HepG2 (cell line): ENCODE data around the gene CBX2. TPM values are rescaled to one million over a fixed set of nuclear protein-coding genes. Genes with fewer than 3 reads are reported as not detected.

Source experiments
- DNMT1 ChIP-seq: sonication (generic); formaldehyde crosslinking; IDR thresholded peaks from 2 replicates; pipeline ENCODE4 v1.5.1; 2020; ENCODE audit warnings: mild to moderate bottlenecking, missing genetic modification reagents
- ERF ChIP-seq: IDR thresholded peaks from 2 replicates; pipeline ENCODE4 v1.6.1; 2018; ENCODE audit warnings: missing biosample characterization, missing genetic modification reagents
- HMG20A ChIP-seq: IDR thresholded peaks from 2 replicates; pipeline ENCODE4 v1.6.1; 2016; ENCODE audit warnings: borderline replicate concordance
- HOXA3 ChIP-seq: sonication (generic); formaldehyde crosslinking; IDR thresholded peaks from 2 replicates; pipeline ENCODE4 v1.5.0; 2020; ENCODE audit warnings: missing genetic modification reagents
- IKZF1 ChIP-seq: fragments of 450-650 bp; IDR thresholded peaks from 2 replicates; pipeline ENCODE4 v1.7.1; 2016
- KMT2A ChIP-seq: sonication (generic); formaldehyde crosslinking; IDR thresholded peaks from 2 replicates; pipeline ENCODE4 v1.4.0; 2020; ENCODE audit warnings: missing genetic modification reagents
- MNT ChIP-seq: fragments of 450-650 bp; IDR thresholded peaks from 2 replicates; pipeline ENCODE4 v1.6.1; 2016
- SMC3 ChIP-seq: IDR thresholded peaks from 2 replicates; pipeline ENCODE4 v1.6.1; 2011; ENCODE audit warnings: low read length, improper control_type of control experiment
- USF2 ChIP-seq, 2 experiments: sonication (generic) in 1 of 2; formaldehyde crosslinking in 1 of 2; IDR thresholded peaks; 2 replicates each; pipeline versions ENCODE4 v1.5.1 to v1.6.1; 2011 to 2020; ENCODE audit warnings: borderline replicate concordance in 1 of 2, low read depth in 1 of 2, low read length in 1 of 2, mild to moderate bottlenecking in 1 of 2, missing genetic modification reagents in 1 of 2, moderate library complexity in 1 of 2
- ZEB1 ChIP-seq: IDR thresholded peaks from 2 replicates; pipeline ENCODE4 v1.6.1; 2012; ENCODE audit warnings: mild to moderate bottlenecking, low read depth, inconsistent platforms; ENCODE audit not compliant: insufficient replicate concordance
- ZNF343 ChIP-seq: sonication (generic); formaldehyde crosslinking; IDR thresholded peaks from 2 replicates; pipeline ENCODE4 v1.4.0; 2020; ENCODE audit warnings: mild to moderate bottlenecking, missing genetic modification reagents
- ZNF414 ChIP-seq: sonication (generic); formaldehyde crosslinking; IDR thresholded peaks from 2 replicates; pipeline ENCODE4 v1.5.0; 2020; ENCODE audit warnings: missing genetic modification reagents
- ZNF552 ChIP-seq: sonication (generic); formaldehyde crosslinking; IDR thresholded peaks from 2 replicates; pipeline ENCODE4 v1.9.0; 2022; ENCODE audit warnings: missing genetic modification reagents, mild to moderate bottlenecking, borderline replicate concordance
- ZNF558 ChIP-seq: sonication (generic); formaldehyde crosslinking; IDR thresholded peaks from 2 replicates; pipeline ENCODE4 v1.9.0; 2022; ENCODE audit warnings: mild to moderate bottlenecking, missing genetic modification reagents, borderline replicate concordance
- ZNF563 ChIP-seq: sonication (generic); formaldehyde crosslinking; IDR thresholded peaks from 2 replicates; pipeline ENCODE4 v1.8.0; 2022; ENCODE audit warnings: mild to moderate bottlenecking, moderate library complexity, missing genetic modification reagents
- ZNF790 ChIP-seq: sonication (generic); formaldehyde crosslinking; IDR thresholded peaks from 2 replicates; pipeline ENCODE4 v1.8.0; 2022; ENCODE audit warnings: missing genetic modification reagents, mild to moderate bottlenecking, borderline replicate concordance
- polyA plus RNA-seq, 8 experiments: library from polyadenylated mRNA; depleted of rRNA in 3 of 8; stranded (reverse) in 7 of 8; unstranded in 1 of 8; fragments of >200 nt; fragmentation: Illumina TruSeq in 4 of 8; extraction: Trizol in 4 of 8; gene quantifications; 2 replicates each; pipeline versions ENCODE4 v1.2.1 to v1.2.3, GENCODE V29; 2011 to 2016; ENCODE audit warnings: low read depth in 4 of 8, missing spikeins in 1 of 8, mixed read lengths in 1 of 8; ENCODE audit not compliant: insufficient read depth in 1 of 8
- total RNA-seq, 5 experiments: library from RNA; depleted of rRNA; stranded (reverse); fragments of >200 nt; fragmentation: Illumina TruSeq; extraction: Trizol; gene quantifications; 2 replicates each; pipeline ENCODE4 v1.2.3, GENCODE V29; 2016; ENCODE audit warnings: low read depth in 1 of 5
- TF ChIP-seq, protein P1 (sequence below): IDR thresholded peaks from 2 replicates; pipeline ENCODE4 v1.6.1; 2016; ENCODE audit warnings: missing compliant biosample characterization, missing genetic modification reagents, borderline replicate concordance
- TF ChIP-seq, protein P2 (sequence below): sonication (generic); formaldehyde crosslinking; IDR thresholded peaks from 2 replicates; pipeline ENCODE4 v1.4.0; 2020; ENCODE audit warnings: mild to moderate bottlenecking, low read depth, missing genetic modification reagents
- TF ChIP-seq, protein P3 (sequence below): sonication (generic); formaldehyde crosslinking; IDR thresholded peaks from 2 replicates; pipeline ENCODE4 v1.4.0; 2020; ENCODE audit warnings: missing genetic modification reagents
- TF ChIP-seq, protein P4 (sequence below): sonication (generic); formaldehyde crosslinking; IDR thresholded peaks from 2 replicates; pipeline ENCODE4 v1.4.0; 2020; ENCODE audit warnings: mild to moderate bottlenecking, missing genetic modification reagents

Gene CBX2
- total and polyA plus RNA-seq, 2 of the 13 experiments (the other 11 are each of a cell fraction or from before 2014, with no cell fraction given) = 14.5 to 31.1 TPM

DNA sequence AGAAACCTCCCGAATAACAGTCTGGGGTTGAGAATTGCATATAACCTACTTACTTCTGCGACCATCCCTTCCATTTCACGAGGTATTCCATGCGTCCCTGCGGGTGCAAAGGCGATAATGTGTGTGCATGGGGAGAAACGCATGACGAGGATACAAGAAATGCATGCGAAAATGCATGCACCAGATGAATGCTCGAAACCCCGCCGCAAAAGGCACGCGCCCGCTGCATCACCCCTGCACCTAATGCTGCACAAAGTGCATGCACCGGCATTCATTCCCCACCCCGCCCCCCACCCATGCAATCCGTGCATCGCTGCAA lies 18.5 kb downstream of the CBX2 start (continued):
- TF ChIP-seq, protein P1, sequence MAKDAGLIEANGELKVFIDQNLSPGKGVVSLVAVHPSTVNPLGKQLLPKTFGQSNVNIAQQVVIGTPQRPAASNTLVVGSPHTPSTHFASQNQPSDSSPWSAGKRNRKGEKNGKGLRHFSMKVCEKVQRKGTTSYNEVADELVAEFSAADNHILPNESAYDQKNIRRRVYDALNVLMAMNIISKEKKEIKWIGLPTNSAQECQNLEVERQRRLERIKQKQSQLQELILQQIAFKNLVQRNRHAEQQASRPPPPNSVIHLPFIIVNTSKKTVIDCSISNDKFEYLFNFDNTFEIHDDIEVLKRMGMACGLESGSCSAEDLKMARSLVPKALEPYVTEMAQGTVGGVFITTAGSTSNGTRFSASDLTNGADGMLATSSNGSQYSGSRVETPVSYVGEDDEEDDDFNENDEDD (CRISPR knock-in tag) = no peak; the same call in 1 of the 2 replicates
- TF ChIP-seq ZNF343 (CRISPR knock-in tag) = no peak
- 0 out of 2 replicates have a peak, but pooled peaks have one; percentile 4 for TF ChIP-seq ERF (CRISPR knock-in tag)
- peak; percentile 60; the same call in 1 of the 2 replicates for TF ChIP-seq ZNF563 (CRISPR knock-in tag)
- 0 out of 2 replicates have a peak, but pooled peaks have one; percentile 56 for TF ChIP-seq DNMT1 (CRISPR knock-in tag)
- TF ChIP-seq SMC3 = no peak
- TF ChIP-seq IKZF1 = no peak
- TF ChIP-seq ZNF790 = no peak
- TF ChIP-seq HOXA3 (CRISPR knock-in tag) = peak; percentile 18; the same call in 1 of the 2 replicates
- no peak for TF ChIP-seq HMG20A (CRISPR knock-in tag)
- TF ChIP-seq, protein P2, sequence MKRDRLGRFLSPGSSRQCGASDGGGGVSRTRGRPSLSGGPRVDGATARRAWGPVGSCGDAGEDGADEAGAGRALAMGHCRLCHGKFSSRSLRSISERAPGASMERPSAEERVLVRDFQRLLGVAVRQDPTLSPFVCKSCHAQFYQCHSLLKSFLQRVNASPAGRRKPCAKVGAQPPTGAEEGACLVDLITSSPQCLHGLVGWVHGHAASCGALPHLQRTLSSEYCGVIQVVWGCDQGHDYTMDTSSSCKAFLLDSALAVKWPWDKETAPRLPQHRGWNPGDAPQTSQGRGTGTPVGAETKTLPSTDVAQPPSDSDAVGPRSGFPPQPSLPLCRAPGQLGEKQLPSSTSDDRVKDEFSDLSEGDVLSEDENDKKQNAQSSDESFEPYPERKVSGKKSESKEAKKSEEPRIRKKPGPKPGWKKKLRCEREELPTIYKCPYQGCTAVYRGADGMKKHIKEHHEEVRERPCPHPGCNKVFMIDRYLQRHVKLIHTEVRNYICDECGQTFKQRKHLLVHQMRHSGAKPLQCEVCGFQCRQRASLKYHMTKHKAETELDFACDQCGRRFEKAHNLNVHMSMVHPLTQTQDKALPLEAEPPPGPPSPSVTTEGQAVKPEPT (CRISPR knock-in tag) = no peak
- TF ChIP-seq ZNF414 (CRISPR knock-in tag) = no peak
- TF ChIP-seq ZNF552 (CRISPR knock-in tag) = no peak
- no peak for TF ChIP-seq KMT2A (CRISPR knock-in tag)
- TF ChIP-seq, protein P3, sequence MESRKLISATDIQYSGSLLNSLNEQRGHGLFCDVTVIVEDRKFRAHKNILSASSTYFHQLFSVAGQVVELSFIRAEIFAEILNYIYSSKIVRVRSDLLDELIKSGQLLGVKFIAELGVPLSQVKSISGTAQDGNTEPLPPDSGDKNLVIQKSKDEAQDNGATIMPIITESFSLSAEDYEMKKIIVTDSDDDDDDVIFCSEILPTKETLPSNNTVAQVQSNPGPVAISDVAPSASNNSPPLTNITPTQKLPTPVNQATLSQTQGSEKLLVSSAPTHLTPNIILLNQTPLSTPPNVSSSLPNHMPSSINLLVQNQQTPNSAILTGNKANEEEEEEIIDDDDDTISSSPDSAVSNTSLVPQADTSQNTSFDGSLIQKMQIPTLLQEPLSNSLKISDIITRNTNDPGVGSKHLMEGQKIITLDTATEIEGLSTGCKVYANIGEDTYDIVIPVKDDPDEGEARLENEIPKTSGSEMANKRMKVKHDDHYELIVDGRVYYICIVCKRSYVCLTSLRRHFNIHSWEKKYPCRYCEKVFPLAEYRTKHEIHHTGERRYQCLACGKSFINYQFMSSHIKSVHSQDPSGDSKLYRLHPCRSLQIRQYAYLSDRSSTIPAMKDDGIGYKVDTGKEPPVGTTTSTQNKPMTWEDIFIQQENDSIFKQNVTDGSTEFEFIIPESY (CRISPR knock-in tag) = no peak
- TF ChIP-seq ZNF558 (CRISPR knock-in tag) = no peak
- TF ChIP-seq, protein P4, sequence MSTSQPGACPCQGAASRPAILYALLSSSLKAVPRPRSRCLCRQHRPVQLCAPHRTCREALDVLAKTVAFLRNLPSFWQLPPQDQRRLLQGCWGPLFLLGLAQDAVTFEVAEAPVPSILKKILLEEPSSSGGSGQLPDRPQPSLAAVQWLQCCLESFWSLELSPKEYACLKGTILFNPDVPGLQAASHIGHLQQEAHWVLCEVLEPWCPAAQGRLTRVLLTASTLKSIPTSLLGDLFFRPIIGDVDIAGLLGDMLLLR (CRISPR knock-in tag) = no peak
- no peak for TF ChIP-seq MNT
- TF ChIP-seq ZEB1 = no peak
- TF ChIP-seq USF2 (IDR thresholded peaks at IDR 0.05; ENCODE audit: low read depth, low read length) = no peak
- TF ChIP-seq USF2 (CRISPR knock-in tag; IDR thresholded peaks at IDR 0.05; ENCODE audit: borderline replicate concordance) = no peak
